Testis (tissue), 3 donors: ENCODE results near the gene NLK. TPM values are rescaled to one million over a fixed set of nuclear protein-coding genes. Genes with fewer than 3 reads are reported as not detected.

Source experiments
- DNase-seq: peaks from one replicate; pipeline ENCODE4 v3.0.0-alpha.2; 2019
- H3K27ac ChIP-seq, 2 donors: fragments of 200-600 bp; sonication (generic); one replicate each; pipeline ENCODE4 v1.5.1; 2019
- H3K27me3 ChIP-seq: fragments of 200-600 bp; sonication (generic); one replicate; pipeline ENCODE4 v1.5.1; 2019
- H3K36me3 ChIP-seq: fragments of 200-600 bp; sonication (generic); one replicate; pipeline ENCODE4 v1.5.1; 2017; ENCODE audit warnings: low read depth; ENCODE audit errors: missing control alignments
- H3K4me1 ChIP-seq: fragments of 200-600 bp; sonication (generic); one replicate; pipeline ENCODE4 v1.5.1; 2019
- H3K4me3 ChIP-seq, 2 donors: fragments of 200-600 bp; sonication (generic); one replicate each; pipeline ENCODE4 v1.5.1; 2017 to 2019
- H3K9me3 ChIP-seq: fragments of 200-600 bp; sonication (generic); one replicate; pipeline ENCODE4 v1.5.1; 2017
- CTCF ChIP-seq, 3 experiments: fragments of 450-650 bp in 2 of 3; fragments of 200-600 bp in 1 of 3; sonication (generic) in 1 of 3; IDR thresholded peaks; one replicate each; pipeline ENCODE4 v1.5.1; 2016 to 2019; ENCODE audit warnings: antibody characterized with exemption in 3 of 3, mild to moderate bottlenecking in 2 of 3, moderate library complexity in 1 of 3
- POLR2A ChIP-seq: fragments of 450-650 bp; IDR thresholded peaks from one replicate; pipeline ENCODE4 v1.6.1; 2017; ENCODE audit warnings: antibody characterized with exemption, mild to moderate bottlenecking, moderate library complexity
- WGBS, 2 donors: methylation state at CpG; one replicate each; pipeline ENCODE4 v1.1.5; 2018; 5-methylcytosine and 5-hydroxymethylcytosine counted together
- intact Hi-C: fragments of 100-400 bp; cut with DNase I; formaldehyde crosslinking; loops from one replicate; pipeline ENCODE4 v1.15.1; 2023; ENCODE audit warnings: low total_unique reads
- polyA plus RNA-seq: library from polyadenylated mRNA; stranded (reverse); fragments of 350-450 nt; fragmentation: Illumina TruSeq; extraction: RNeasy Lipid Tissue Mini Kit (QIAGEN cat#74804); gene quantifications from one replicate; pipeline ENCODE4 v1.2.3, GENCODE V29; 2014; ENCODE audit warnings: low read depth, low replicate concordance; ENCODE audit not compliant: insufficient read depth
- total RNA-seq, 2 donors: library from RNA; depleted of rRNA; stranded (reverse); fragments of >200 nt; gene quantifications; one replicate each; pipeline ENCODE4 v1.2.3, GENCODE V29; 2016

NLK gene
- total and polyA plus RNA-seq, 3 donors from 2014 or later, result 40.8 to 54.4 (median 47.0) TPM

- peak; percentile 35 for DNase-seq
- H3K4me3 ChIP-seq, result no peak overlapping the region
- H3K9me3 ChIP-seq, result no peaks in the 10 kb centered on the region
- no peaks in the 10 kb centered on the region for H3K36me3 ChIP-seq
- intact Hi-C loops, result no loop called here
- H3K4me1 ChIP-seq, result peaks cover 25% of the 10 kb centered on the region
- TF ChIP-seq POLR2A, result no peak
- no peak for TF ChIP-seq CTCF (IDR thresholded peaks at IDR 0.05)
- H3K27ac ChIP-seq, result peak overlapping the region; percentile 77 to 88
- H3K27me3 ChIP-seq, result no peaks in the 10 kb centered on the region
- 33 to 44% methylated on average over 1 of the region's 1 CpG for WGBS, 2 donors
Measured at GRCh38 chr17:28225867-28226266, 183.4 kb downstream of the NLK start.

DNA sequence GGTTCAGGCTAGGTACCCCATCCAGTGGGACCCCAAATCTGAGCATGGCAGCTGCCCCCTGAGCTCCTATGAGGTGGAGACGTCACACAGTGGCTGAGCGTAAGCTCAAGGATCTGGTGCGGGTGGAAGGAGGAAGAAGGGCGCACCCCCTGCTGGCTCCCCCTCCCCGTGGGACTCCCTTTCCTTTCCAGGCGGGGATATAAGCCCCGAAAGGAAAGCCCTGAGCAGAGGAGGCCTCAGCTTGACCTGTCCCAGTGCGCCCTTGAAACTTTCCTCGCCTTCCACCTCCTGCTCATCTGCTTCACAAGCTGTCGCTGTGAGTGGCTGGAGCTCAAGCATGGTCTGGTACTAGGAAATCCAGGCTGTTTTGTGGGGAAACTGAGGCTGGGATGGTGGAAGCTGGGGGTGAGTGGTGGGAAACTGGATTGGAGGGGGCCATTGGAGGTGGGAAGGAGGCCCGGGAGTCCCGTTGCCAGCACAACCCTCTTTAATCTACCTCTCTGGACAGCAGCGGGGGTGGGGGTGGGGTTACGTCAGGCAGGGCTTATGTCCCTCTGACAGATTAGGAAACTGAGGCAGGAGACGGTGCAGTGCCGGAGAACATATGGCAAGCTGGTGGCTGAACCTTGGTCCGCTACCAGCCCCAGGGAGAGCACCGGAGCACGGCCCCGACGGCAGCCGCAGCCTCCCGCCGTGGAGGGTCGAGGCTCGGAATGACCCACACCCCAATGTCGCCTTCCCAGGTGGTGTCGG is 184.3 kb downstream of the NLK start:
- H3K27ac ChIP-seq, result peak overlapping the region; percentile 77 to 88
- no peaks in the 10 kb centered on the region for H3K9me3 ChIP-seq
- TF ChIP-seq POLR2A, result no peak
- TF ChIP-seq CTCF (IDR thresholded peaks at IDR 0.05), result no peak
- peak; percentile 37 for DNase-seq
- H3K36me3 ChIP-seq, result no peaks in the 10 kb centered on the region
- no peaks in the 10 kb centered on the region for H3K27me3 ChIP-seq
- H3K4me1 ChIP-seq, result peaks cover 28% of the 10 kb centered on the region
- peak overlapping the region; percentile 33 to 62 for H3K4me3 ChIP-seq
- intact Hi-C loops, result no loop called here
- 48 to 77% methylated on average over 8 to 28 of the region's 28 CpGs for WGBS, 2 donors

DNA sequence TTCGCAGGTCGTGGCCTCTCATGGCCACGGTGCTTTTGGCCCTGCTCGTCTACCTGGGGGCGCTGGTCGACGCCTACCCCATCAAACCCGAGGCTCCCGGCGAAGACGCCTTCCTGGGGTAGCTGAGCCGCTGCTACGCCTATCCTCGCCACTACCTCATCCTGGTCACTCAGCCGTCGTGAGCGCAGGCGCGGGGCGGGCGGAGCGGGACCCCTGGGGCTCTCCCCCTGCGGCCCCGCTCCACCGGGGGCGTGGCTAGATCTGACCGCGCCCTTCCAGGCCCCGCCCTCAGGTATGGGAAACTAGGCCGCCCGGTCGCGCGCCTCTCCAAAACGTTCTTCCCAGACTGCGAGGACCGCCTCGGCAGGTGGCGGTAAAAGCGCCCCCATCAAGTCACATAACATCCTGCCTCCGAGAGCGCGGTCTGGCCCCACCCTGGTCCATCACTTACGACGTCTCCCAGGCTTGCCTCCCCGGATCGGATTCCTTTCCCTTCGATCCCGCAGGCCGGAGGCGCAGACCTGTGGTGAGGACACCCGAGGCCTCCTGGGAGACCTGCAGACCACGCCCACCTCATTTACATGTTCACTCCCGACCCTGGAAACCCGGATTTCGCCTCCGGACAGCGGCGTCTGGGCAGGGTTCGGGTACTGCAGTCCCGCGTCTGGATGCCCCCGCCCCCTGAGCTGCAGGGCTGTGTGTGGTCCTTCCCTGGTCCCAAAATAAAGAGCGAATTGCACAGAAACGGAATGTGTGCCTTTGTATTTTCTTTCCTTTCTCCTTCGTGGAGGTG is 185.0 kb downstream of the NLK start:
- H3K27ac ChIP-seq, result peak overlapping the region; percentile 77 to 88
- peaks cover 28% of the 10 kb centered on the region for H3K4me1 ChIP-seq
- 1 to 2% methylated on average over 19 to 39 of the region's 66 CpGs for WGBS, 2 donors
- H3K9me3 ChIP-seq, result no peaks in the 10 kb centered on the region
- no peaks in the 10 kb centered on the region for H3K36me3 ChIP-seq
- H3K4me3 ChIP-seq, result peak overlapping the region; percentile 33 to 62
- intact Hi-C loops, result no loop called here
- DNase-seq, result peak; percentile 95
- TF ChIP-seq CTCF (IDR thresholded peaks at IDR 0.05) (peak in 1 of 3 experiments; percentile 12), POLR2A (peak; percentile 27)
- no peaks in the 10 kb centered on the region for H3K27me3 ChIP-seq

DNA sequence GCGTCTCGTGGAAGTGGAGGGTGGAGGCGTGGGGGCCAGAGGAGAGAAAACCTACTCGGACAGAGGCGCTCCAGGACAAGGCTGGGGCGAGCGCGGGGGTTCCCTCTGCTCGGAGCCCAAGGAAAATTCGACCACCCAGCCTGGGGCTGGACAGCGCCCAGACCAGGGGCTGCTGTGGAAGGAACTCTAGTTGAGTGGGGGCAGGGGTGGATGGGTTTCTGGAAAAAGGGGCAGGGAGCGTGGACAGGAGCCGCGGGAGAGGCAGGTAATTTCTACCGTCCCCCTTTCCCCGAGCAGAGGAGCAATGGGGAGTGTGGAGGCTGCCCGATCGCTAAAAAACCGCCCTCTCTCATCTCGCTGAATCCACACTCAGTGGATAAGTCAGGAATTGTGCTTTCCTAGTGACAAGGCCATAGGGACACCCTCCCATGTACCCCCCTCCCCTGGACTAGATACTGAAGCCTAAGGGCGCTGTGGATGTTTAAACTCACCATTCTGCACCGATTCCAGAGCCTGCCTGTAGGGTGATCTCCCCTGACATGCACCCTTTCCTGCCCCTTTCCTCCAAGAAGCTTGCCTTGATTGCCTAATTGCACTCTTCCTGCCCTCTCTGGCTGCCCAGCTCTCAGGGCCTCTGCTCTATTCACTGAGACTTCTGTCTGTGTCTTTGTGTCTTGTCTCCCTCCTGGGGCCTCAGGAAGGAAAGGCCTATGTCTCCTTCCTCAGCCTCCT is 185.8 kb downstream of the NLK start:
- TF ChIP-seq POLR2A (no peak), CTCF (IDR thresholded peaks at IDR 0.05) (no peak)
- peak overlapping the region; percentile 33 to 62 for H3K4me3 ChIP-seq
- peak; percentile 16 for DNase-seq
- H3K9me3 ChIP-seq, result no peaks in the 10 kb centered on the region
- H3K27me3 ChIP-seq, result no peaks in the 10 kb centered on the region
- H3K4me1 ChIP-seq, result peaks cover 33% of the 10 kb centered on the region
- intact Hi-C loops, result no loop called here
- no peaks in the 10 kb centered on the region for H3K36me3 ChIP-seq
- H3K27ac ChIP-seq, result peak overlapping the region; percentile 77 to 88
- 21 to 36% methylated on average over 14 to 22 of the region's 22 CpGs for WGBS, 2 donors
